ENCODE measurements around the gene ZBED4. TPM values are rescaled to one million over a fixed set of nuclear protein-coding genes. Genes with fewer than 3 reads are reported as not detected.

ZBED4 gene
- total RNA-seq, 4 donors from 2014 or later, result 14.9 to 24.0 (median 20.9) TPM

GRCh38 chr22:49856343-49856742 lies 2.7 kb downstream of the ZBED4 start:
- no peak overlapping the region for H3K27ac ChIP-seq

GRCh38 chr22:49856766-49857618 lies 3.3 kb downstream of the ZBED4 start:
- peak in 2 of 3 donors; percentile 37 to 42 for DNase-seq
- Histone ChIP-seq H3K9me3 (no peaks in the 10 kb centered on the region), H3K36me3 (no peaks in the 10 kb centered on the region), H3K4me1 (peaks cover 6 to 21% (median 11%) of the 10 kb centered on the region in 4 donors), H3K4me3 (no peak overlapping the region), H3K27ac (no peak overlapping the region), H3K27me3 (no peaks in the 10 kb centered on the region)
- TF ChIP-seq CTCF (IDR thresholded peaks at IDR 0.05) (no peak), POLR2A (IDR thresholded peaks at IDR 0.05) (no peak)

More at GRCh38 chr22:49856343-49856742, 2.7 kb downstream of the ZBED4 start:
- Histone ChIP-seq H3K4me1 (peaks cover 6 to 21% (median 11%) of the 10 kb centered on the region in 4 donors), H3K4me3 (no peak overlapping the region), H3K36me3 (no peaks in the 10 kb centered on the region), H3K27me3 (no peaks in the 10 kb centered on the region), H3K9me3 (no peaks in the 10 kb centered on the region)
- DNase-seq, result peak in 1 of 3 donors; percentile 28
- TF ChIP-seq CTCF (IDR thresholded peaks at IDR 0.05) (no peak), POLR2A (IDR thresholded peaks at IDR 0.05) (no peak)

GRCh38 chr22:49858827-49859226 lies 5.2 kb downstream of the ZBED4 start:
- H3K4me1 ChIP-seq, result peaks cover 3 to 21% (median 6%) of the 10 kb centered on the region in 4 donors
- no peaks in the 10 kb centered on the region for H3K36me3 ChIP-seq
- no peaks in the 10 kb centered on the region for H3K9me3 ChIP-seq
- H3K27ac ChIP-seq, result no peak overlapping the region
- TF ChIP-seq CTCF (IDR thresholded peaks at IDR 0.05), result no peak
- TF ChIP-seq POLR2A (IDR thresholded peaks at IDR 0.05), result no peak
- DNase-seq, result peak in 1 of 3 donors; percentile 39
- no peak overlapping the region for H3K4me3 ChIP-seq
- H3K27me3 ChIP-seq, result no peaks in the 10 kb centered on the region

- no peak overlapping the region for H3K27ac ChIP-seq
- H3K9me3 ChIP-seq, result no peaks in the 10 kb centered on the region
- TF ChIP-seq CTCF (IDR thresholded peaks at IDR 0.05) (no peak), POLR2A (IDR thresholded peaks at IDR 0.05) (no peak)
- no peaks in the 10 kb centered on the region for H3K36me3 ChIP-seq
- H3K4me3 ChIP-seq, result no peak overlapping the region
- peak in 2 of 3 donors; percentile 18 to 33 for DNase-seq
- H3K27me3 ChIP-seq, result no peaks in the 10 kb centered on the region
- peaks cover 0 to 3% (median 0%) of the 10 kb centered on the region in 4 donors for H3K4me1 ChIP-seq
Observed at GRCh38 chr22:49861642-49862495, 8.2 kb downstream of the ZBED4 start.

- DNase-seq, result peak in 1 of 3 donors; percentile 40
- no peaks in the 10 kb centered on the region for H3K27me3 ChIP-seq
- TF ChIP-seq POLR2A (IDR thresholded peaks at IDR 0.05), result no peak
- TF ChIP-seq CTCF (IDR thresholded peaks at IDR 0.05), result no peak
Observed at GRCh38 chr22:49862496-49862776, 8.8 kb downstream of the ZBED4 start.

More at GRCh38 chr22:49862496-49862776, 8.8 kb downstream of the ZBED4 start:
- Histone ChIP-seq H3K4me1 (no peaks in the 10 kb centered on the region), H3K36me3 (no peaks in the 10 kb centered on the region), H3K27ac (no peak overlapping the region), H3K9me3 (no peaks in the 10 kb centered on the region), H3K4me3 (no peak overlapping the region)

Data from Peyer's patch (tissue), 4 donors.